Measurements from ENCODE around the gene PPAT. TPM values are rescaled to one million over a fixed set of nuclear protein-coding genes. Genes with fewer than 3 reads are reported as not detected.

Gene PPAT
- total and polyA plus RNA-seq, 2 donors (not counting 3 experiments of a cell fraction or from before 2014, with no cell fraction given) = 4.3 to 25.5 TPM

GRCh38 chr4:56463711-56464110 lies 28.3 kb upstream of the PPAT start:
- intact Hi-C loops (cut with micrococcal nuclease) = no loop called here
- dilution Hi-C loops (cut with MboI; ENCODE audit: extremely low pct_ligation_motif_present, low sequenced_read_pairs) = no loop called here
- H3K4me2 ChIP-seq (ENCODE audit: insufficient read depth, low read length) = no peak overlapping the region
- H3K9me1 ChIP-seq (replicated peaks; ENCODE audit: control insufficient read depth, extremely low read depth, insufficient read depth, low read length) = no peaks in the 10 kb centered on the region
- TF ChIP-seq, protein P1, sequence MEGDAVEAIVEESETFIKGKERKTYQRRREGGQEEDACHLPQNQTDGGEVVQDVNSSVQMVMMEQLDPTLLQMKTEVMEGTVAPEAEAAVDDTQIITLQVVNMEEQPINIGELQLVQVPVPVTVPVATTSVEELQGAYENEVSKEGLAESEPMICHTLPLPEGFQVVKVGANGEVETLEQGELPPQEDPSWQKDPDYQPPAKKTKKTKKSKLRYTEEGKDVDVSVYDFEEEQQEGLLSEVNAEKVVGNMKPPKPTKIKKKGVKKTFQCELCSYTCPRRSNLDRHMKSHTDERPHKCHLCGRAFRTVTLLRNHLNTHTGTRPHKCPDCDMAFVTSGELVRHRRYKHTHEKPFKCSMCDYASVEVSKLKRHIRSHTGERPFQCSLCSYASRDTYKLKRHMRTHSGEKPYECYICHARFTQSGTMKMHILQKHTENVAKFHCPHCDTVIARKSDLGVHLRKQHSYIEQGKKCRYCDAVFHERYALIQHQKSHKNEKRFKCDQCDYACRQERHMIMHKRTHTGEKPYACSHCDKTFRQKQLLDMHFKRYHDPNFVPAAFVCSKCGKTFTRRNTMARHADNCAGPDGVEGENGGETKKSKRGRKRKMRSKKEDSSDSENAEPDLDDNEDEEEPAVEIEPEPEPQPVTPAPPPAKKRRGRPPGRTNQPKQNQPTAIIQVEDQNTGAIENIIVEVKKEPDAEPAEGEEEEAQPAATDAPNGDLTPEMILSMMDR (IDR thresholded peaks at IDR 0.05; ENCODE audit: extremely low read depth in 1 of 2, insufficient read depth in 1 of 2, low read depth in 1 of 2, low read length in 2 of 2) = no peak
- TF ChIP-seq MYC (IDR thresholded peaks at IDR 0.05; ENCODE audit: low read depth, low read length) = no peak
- no peak for TF ChIP-seq GATA2 (IDR thresholded peaks at IDR 0.05; ENCODE audit: insufficient read depth, insufficient read length, low read depth, low read length)
- no peak for TF ChIP-seq FOS (IDR thresholded peaks at IDR 0.05; ENCODE audit: borderline replicate concordance, insufficient read depth, low read length)
- no peak for TF ChIP-seq EZH2 (IDR thresholded peaks at IDR 0.05; ENCODE audit: borderline replicate concordance, low read depth, low read length, severe bottlenecking)
- TF ChIP-seq, protein P2, sequence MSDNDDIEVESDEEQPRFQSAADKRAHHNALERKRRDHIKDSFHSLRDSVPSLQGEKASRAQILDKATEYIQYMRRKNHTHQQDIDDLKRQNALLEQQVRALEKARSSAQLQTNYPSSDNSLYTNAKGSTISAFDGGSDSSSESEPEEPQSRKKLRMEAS (IDR thresholded peaks at IDR 0.05; ENCODE audit: insufficient read depth, insufficient read length) = no peak
- TF ChIP-seq POLR2AphosphoS5 (IDR thresholded peaks at IDR 0.05; ENCODE audit: insufficient read depth, low read depth, low read length) = peak; percentile 38
- peak; percentile 9 for TF ChIP-seq POLR2A (IDR thresholded peaks at IDR 0.05; ENCODE audit: low read depth, low read length)
- no peak for TF ChIP-seq JUN (IDR thresholded peaks at IDR 0.05; ENCODE audit: borderline replicate concordance, insufficient read depth, insufficient read length, low read depth)
- no TSS peak for BruUV-seq (replicated peaks)
- no peak overlapping the region for H3K9ac ChIP-seq (replicated peaks; ENCODE audit: extremely low read depth, insufficient read depth, low read length)
- ChIA-PET CTCF (interaction anchor here (0.5 to 2.0 kb wide), 2 partner anchors 38 to 371 kb away, joined by 3 to 5 read pairs; no protein-coding TSS in a partner anchor), POLR2A (no interaction called here)
- H3K4me3 ChIP-seq (replicated peaks in 1 of 3; ENCODE audit: insufficient read depth in 1 of 3, low read depth in 1 of 3, low read length in 3 of 3) = no peak overlapping the region
- DNase-seq (ENCODE audit: low read depth, low spot score) (no peak), FAIRE-seq (no peak)
- no peaks in the 10 kb centered on the region for H4K20me1 ChIP-seq (replicated peaks; ENCODE audit: control insufficient read depth, extremely low read depth, insufficient read depth, low read length)
- H3K4me1 ChIP-seq (ENCODE audit: control insufficient read depth, extremely low read depth, insufficient read depth, low read length) = peaks cover 16% of the 10 kb centered on the region
- peaks cover 4 to 16% of the 10 kb centered on the region in 2 experiments for H3K36me3 ChIP-seq (ENCODE audit: control insufficient read depth in 2 of 2, extremely low read depth in 1 of 2, insufficient read depth in 2 of 2, low read length in 2 of 2)
- H3K27ac ChIP-seq (ENCODE audit: insufficient read depth, low read depth, low read length) = no peak overlapping the region
- H3K27me3 ChIP-seq (ENCODE audit: control insufficient read depth in 2 of 2, insufficient read depth in 2 of 2, low read length in 2 of 2) = no peaks in the 10 kb centered on the region
- H3K79me2 ChIP-seq (ENCODE audit: control insufficient read depth, insufficient read depth, low read length) = peaks cover 46% of the 10 kb centered on the region
- H2AFZ ChIP-seq (ENCODE audit: low read depth, low read length) = no peak overlapping the region
- no peaks in the 10 kb centered on the region for H3K9me3 ChIP-seq (replicated peaks; ENCODE audit: control insufficient read depth, insufficient read depth, low read length)
